Measurements from ENCODE around the gene TMEM88.
A peak's percentile ranks its signal among the peaks of the same experiment; 100 is the strongest.

The TMEM88 gene

GRCh38 chr17:7856011-7856810 is 1.3 kb downstream of the TMEM88 start:
- H3K27me3 Mint-ChIP-seq (ENCODE audit: low read depth, poor library complexity) = peaks cover 16% of the 10 kb centered on the region
- no peak overlapping the region for H3K4me3 Mint-ChIP-seq
- no peaks in the 10 kb centered on the region for H3K9me3 Mint-ChIP-seq
- DNase-seq = peak; percentile 41
- peaks cover 28% of the 10 kb centered on the region for H3K36me3 Mint-ChIP-seq (ENCODE audit: low read depth)
- H3K4me1 Mint-ChIP-seq = peaks cover 17% of the 10 kb centered on the region
- TF ChIP-seq, protein P1, sequence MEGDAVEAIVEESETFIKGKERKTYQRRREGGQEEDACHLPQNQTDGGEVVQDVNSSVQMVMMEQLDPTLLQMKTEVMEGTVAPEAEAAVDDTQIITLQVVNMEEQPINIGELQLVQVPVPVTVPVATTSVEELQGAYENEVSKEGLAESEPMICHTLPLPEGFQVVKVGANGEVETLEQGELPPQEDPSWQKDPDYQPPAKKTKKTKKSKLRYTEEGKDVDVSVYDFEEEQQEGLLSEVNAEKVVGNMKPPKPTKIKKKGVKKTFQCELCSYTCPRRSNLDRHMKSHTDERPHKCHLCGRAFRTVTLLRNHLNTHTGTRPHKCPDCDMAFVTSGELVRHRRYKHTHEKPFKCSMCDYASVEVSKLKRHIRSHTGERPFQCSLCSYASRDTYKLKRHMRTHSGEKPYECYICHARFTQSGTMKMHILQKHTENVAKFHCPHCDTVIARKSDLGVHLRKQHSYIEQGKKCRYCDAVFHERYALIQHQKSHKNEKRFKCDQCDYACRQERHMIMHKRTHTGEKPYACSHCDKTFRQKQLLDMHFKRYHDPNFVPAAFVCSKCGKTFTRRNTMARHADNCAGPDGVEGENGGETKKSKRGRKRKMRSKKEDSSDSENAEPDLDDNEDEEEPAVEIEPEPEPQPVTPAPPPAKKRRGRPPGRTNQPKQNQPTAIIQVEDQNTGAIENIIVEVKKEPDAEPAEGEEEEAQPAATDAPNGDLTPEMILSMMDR (IDR thresholded peaks at IDR 0.05) = no peak
- H3K27ac Mint-ChIP-seq = no peak overlapping the region

DNA sequence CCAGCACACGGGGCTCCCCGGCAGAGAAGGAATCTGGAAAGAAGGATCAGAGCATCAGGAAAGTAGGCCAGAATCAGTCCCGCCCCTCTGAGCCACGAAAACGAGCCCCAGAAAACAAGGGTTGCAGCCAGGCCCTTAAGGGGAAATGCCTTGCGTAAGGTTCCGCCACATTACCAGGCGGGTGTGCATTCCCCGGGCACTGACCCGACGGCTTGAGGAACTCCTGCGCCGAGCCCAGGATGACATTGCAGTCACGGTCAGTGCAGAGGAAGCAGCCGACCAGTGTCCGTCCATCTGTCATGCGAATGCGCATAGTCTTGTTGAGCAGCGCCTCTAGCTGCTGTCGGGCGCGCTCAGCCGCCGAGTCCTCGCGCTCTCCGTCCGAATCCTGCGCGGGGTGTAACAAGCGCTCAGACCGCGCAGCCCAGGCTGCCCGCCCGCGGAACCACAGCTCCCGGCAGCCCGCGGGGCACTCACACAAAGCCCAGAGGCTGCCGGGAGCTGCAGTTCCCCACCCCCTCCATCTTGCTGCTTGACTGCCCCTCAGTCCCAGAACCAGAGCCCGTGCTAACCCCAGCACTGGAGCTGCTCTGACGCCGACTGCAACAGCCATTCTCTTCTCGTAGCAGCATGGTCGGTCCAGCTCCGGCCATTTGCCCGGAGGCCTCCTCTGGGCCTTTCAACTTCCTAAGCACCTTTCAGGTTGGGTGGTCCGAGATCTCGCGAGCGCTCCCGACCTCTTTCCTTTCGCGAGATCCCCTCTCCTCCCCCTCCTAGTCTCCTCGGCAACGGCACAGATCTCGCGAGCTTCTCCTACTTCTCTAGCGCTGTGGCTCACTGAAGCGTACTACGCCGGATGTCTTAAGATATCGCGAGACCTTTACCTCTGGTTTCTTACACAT is 2.2 kb downstream of the TMEM88 start, which contains the start of gene NAA38:
TSS of gene NAA38 (minus strand) at position 749 of the 902 bp plus-strand sequence. CDS start at position 653, 96 bp downstream.
- TF ChIP-seq, protein P1 (IDR thresholded peaks at IDR 0.05) = no peak
- Mint-ChIP-seq H3K4me1 (peaks cover 10% of the 10 kb centered on the region), H3K27me3 (ENCODE audit: low read depth, poor library complexity) (peaks cover 10% of the 10 kb centered on the region), H3K4me3 (no peak within 1 kb of the TSS), H3K9me3 (no peaks in the 10 kb centered on the region), H3K27ac (no peak within 1 kb of the TSS), H3K36me3 (ENCODE audit: low read depth) (peaks cover 23% of the 10 kb centered on the region)
- peak; percentile 91 for DNase-seq

DNA sequence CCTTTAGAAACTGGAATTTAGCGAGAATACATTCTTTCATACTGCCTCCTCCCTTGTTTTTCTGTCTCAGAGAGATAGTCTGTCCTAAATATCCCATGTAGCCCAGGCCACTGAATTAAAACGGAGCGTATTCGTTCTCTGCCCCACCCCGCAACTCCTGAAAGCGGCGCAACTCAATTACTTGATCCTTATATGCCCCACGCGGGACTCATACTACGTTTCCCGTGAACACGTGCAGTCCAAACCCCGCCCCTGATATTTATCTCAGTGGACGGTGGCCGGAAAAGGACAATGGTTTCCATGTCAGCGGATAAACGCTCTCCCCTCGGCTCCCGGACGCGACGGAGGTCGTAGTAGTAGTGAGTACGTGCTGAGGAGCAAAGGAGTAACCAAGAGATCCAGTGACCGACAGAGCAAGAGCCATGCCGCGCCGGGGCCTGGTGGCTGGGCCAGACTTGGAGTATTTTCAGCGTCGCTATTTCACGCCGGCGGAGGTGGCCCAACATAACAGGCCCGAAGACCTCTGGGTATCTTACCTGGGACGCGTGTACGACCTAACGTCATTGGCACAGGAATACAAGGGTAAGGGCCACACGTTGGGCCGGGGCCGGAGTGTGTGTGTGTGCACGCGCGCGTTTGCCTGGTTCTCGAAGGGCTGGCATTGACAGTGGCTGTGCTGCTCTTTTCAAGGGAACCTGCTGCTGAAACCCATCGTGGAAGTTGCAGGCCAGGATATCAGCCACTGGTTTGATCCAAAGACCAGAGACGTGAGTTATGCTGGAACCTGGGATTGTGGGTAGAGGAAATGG is 3.1 kb downstream of the TMEM88 start, which contains the start of gene CYB5D1:
TSS of gene CYB5D1 (plus strand) at position 291 of the 809 bp plus-strand sequence. CDS start at position 423, 132 bp downstream.
- H3K4me3 Mint-ChIP-seq = no peak within 1 kb of the TSS
- peaks cover 7% of the 10 kb centered on the region for H3K4me1 Mint-ChIP-seq
- TF ChIP-seq, protein P1 (IDR thresholded peaks at IDR 0.05) = no peak
- H3K9me3 Mint-ChIP-seq = no peaks in the 10 kb centered on the region
- peaks cover 16% of the 10 kb centered on the region for H3K36me3 Mint-ChIP-seq (ENCODE audit: low read depth)
- peaks cover 5% of the 10 kb centered on the region for H3K27me3 Mint-ChIP-seq (ENCODE audit: low read depth, poor library complexity)
- peak within 1 kb of the TSS; percentile 37 for H3K27ac Mint-ChIP-seq
- peak; percentile 77 for DNase-seq

DNA sequence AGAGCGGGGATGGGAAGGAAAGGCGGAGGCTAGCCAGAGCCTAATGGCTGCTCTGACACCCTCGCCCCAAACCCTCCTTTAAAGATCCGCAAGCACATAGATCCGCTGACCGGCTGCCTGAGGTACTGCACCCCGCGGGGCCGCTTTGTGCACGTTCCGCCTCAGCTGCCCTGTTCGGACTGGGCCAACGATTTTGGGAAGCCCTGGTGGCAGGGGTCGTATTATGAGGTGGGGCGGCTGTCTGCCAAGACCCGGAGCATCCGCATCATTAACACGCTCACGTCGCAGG is 3.6 kb downstream of the TMEM88 start:
- TF ChIP-seq, protein P1 (IDR thresholded peaks at IDR 0.05) = peak; percentile 53
- Mint-ChIP-seq H3K4me3 (no peak overlapping the region), H3K9me3 (no peaks in the 10 kb centered on the region), H3K27ac (peak overlapping the region; percentile 37), H3K27me3 (ENCODE audit: low read depth, poor library complexity) (peaks cover 5% of the 10 kb centered on the region), H3K4me1 (peaks cover 10% of the 10 kb centered on the region), H3K36me3 (ENCODE audit: low read depth) (peaks cover 13% of the 10 kb centered on the region)
- peak; percentile 70 for DNase-seq

DNA sequence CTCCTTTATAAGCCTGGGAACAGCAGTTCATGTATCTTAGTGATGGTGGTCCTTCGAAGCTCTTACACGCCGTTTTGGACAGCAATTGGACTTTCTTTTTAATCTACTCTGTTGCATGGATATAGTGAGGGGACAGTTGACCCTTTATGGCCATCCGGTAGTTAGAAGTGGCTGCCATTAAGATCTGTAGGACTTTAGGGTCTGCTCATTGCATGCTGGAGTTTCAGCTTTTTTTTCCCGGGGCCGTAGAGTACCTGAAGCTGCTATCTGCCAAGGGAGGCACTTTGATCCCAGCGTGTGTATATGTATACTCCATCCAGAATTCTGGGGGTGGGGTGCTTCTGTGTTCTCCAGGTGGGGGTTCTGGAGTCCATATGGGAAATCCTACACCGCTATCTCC is 4.2 kb downstream of the TMEM88 start:
- Mint-ChIP-seq H3K36me3 (ENCODE audit: low read depth) (peaks cover 8% of the 10 kb centered on the region), H3K4me1 (peaks cover 10% of the 10 kb centered on the region), H3K9me3 (no peaks in the 10 kb centered on the region), H3K27me3 (ENCODE audit: low read depth, poor library complexity) (peaks cover under 1% of the 10 kb centered on the region), H3K4me3 (no peak overlapping the region), H3K27ac (peak overlapping the region; percentile 37)
- TF ChIP-seq, protein P1 (IDR thresholded peaks at IDR 0.05) = no peak
- no peak for DNase-seq

Data from nephron progenitor cell (in vitro differentiated cells).